ENCODE data around the gene IMP4. TPM values are rescaled to one million over a fixed set of nuclear protein-coding genes. Genes with fewer than 3 reads are reported as not detected.

The IMP4 gene
- total RNA-seq, 1 donor = 55.6 TPM

DNA sequence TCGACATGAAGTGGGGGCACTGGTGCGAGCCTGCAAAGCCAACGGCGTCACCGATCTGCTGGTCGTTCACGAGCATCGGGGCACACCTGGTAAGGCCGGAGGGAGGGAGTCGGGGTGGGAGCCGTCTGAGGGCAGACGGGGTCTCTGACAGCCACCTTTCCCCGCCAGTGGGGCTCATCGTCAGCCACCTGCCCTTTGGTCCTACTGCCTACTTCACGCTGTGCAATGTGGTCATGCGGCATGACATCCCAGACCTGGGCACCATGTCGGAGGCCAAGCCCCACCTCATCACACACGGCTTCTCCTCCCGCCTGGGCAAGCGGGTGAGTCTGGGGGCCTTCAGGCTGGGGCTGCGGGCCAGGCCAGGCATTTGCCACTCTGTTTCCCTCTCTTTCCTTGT, 2.9 kb downstream of the IMP4 start:
- peaks cover 22% of the 10 kb centered on the region for H3K4me1 ChIP-seq (ENCODE audit: insufficient read depth, low read length)
- H3K9me3 ChIP-seq (ENCODE audit: low read depth, low read length) = no peaks in the 10 kb centered on the region
- H3K27me3 ChIP-seq (ENCODE audit: insufficient read depth, low read length) = no peaks in the 10 kb centered on the region
- no peak overlapping the region for H3K4me3 ChIP-seq (ENCODE audit: low read length)

- Histone ChIP-seq H3K9me3 (ENCODE audit: low read depth, low read length) (no peaks in the 10 kb centered on the region), H3K4me1 (ENCODE audit: insufficient read depth, low read length) (peaks cover 20% of the 10 kb centered on the region), H3K4me3 (ENCODE audit: low read length) (no peak overlapping the region), H3K27me3 (ENCODE audit: insufficient read depth, low read length) (no peaks in the 10 kb centered on the region)
These were observed 3.5 kb downstream of the IMP4 start for GRCh38 chr2:130346041-130346740.

DNA sequence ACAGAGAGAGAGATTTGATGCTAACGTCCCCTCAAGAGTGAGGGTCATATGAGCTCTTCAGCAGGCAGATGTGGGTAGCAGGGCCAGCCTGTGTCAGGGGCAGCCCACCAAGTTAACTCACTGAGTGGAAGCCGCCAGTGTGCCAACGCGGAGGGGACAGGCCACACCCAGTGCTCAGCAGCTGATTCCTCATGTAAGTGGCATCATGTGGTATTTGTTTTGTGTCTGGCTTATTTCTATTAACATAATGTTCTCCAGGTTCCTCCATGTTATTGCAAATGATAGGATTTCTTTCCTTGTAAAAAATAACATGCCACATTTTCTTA, 4.0 kb downstream of the IMP4 start:
- H3K9me3 ChIP-seq (ENCODE audit: low read depth, low read length) = no peaks in the 10 kb centered on the region
- no peaks in the 10 kb centered on the region for H3K27me3 ChIP-seq (ENCODE audit: insufficient read depth, low read length)
- H3K4me3 ChIP-seq (ENCODE audit: low read length) = no peak overlapping the region
- peaks cover 16% of the 10 kb centered on the region for H3K4me1 ChIP-seq (ENCODE audit: insufficient read depth, low read length)

DNA sequence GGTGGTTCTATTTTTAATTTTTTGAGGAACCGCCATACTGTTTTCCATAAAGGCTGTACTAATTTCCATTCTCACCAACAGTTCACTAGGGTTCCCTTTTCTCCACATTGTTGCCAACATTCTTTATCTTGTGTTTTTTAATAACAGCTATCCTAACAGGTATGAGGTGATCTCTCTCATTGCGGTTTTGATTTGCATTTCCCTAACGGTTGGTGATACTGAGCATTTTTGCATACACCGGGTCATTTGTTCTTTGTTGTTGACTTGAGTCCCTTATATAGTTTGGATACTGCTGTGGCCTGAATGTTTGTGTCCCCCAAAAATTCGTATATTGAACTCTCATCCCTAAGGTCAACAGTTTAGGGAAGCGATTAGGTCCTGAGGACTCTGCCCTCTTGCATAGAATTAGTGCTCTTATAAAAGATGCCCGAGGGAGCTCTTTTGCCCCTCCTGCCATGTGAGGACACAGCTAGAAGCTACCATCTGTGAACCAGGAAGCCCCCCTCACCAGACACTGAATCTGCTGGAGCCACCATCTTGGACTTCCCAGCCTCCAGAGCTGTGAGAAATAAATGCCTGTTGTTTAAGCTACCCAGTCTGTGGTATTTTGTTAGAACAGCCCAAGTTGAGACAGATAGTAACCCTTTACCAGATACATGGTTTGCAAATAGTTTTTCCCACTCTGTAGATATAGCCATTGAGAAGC, 4.7 kb downstream of the IMP4 start:
- no peaks in the 10 kb centered on the region for H3K9me3 ChIP-seq (ENCODE audit: low read depth, low read length)
- H3K27me3 ChIP-seq (ENCODE audit: insufficient read depth, low read length) = no peaks in the 10 kb centered on the region
- peaks cover 23% of the 10 kb centered on the region for H3K4me1 ChIP-seq (ENCODE audit: insufficient read depth, low read length)
- H3K4me3 ChIP-seq (ENCODE audit: low read length) = no peak overlapping the region

DNA sequence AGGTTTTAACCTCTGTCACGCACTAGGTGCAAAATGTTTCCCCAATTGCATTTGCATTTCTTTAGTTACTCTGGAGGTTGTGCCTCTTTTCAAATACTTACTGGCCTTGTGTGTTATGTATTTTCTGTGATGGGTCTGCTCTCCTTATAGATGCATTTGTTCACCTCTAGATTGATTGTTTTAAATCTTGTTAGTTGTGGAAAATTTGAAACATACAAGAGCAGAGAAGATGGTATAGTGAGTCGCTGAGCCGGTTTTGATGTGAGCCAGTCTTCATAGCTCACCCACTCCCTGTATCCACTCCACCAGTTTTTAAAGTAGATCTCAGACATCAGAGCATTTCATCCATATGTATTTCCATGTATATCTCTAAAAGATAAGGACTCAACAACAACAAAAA, 6.5 kb downstream of the IMP4 start:
- peaks cover 28% of the 10 kb centered on the region for H3K4me1 ChIP-seq (ENCODE audit: insufficient read depth, low read length)
- H3K4me3 ChIP-seq (ENCODE audit: low read length) = no peak overlapping the region
- no peaks in the 10 kb centered on the region for H3K27me3 ChIP-seq (ENCODE audit: insufficient read depth, low read length)
- H3K9me3 ChIP-seq (ENCODE audit: low read depth, low read length) = no peaks in the 10 kb centered on the region

- H3K4me3 ChIP-seq (ENCODE audit: low read length) = no peak overlapping the region
- H3K9me3 ChIP-seq (ENCODE audit: low read depth, low read length) = no peaks in the 10 kb centered on the region
- H3K4me1 ChIP-seq (ENCODE audit: insufficient read depth, low read length) = peaks cover 41% of the 10 kb centered on the region
- H3K27me3 ChIP-seq (ENCODE audit: insufficient read depth, low read length) = no peaks in the 10 kb centered on the region
These were observed 9.0 kb downstream of the IMP4 start for GRCh38 chr2:130351711-130352110.

GRCh38 chr2:130352237-130352636, 9.5 kb downstream of the IMP4 start:
- peaks cover 45% of the 10 kb centered on the region for H3K4me1 ChIP-seq (ENCODE audit: insufficient read depth, low read length)
- H3K9me3 ChIP-seq (ENCODE audit: low read depth, low read length) = no peaks in the 10 kb centered on the region
- no peaks in the 10 kb centered on the region for H3K27me3 ChIP-seq (ENCODE audit: insufficient read depth, low read length)
- H3K4me3 ChIP-seq (ENCODE audit: low read length) = no peak overlapping the region

GRCh38 chr2:130353291-130354138, 10.8 kb downstream of the IMP4 start:
- Histone ChIP-seq H3K9me3 (ENCODE audit: low read depth, low read length) (no peaks in the 10 kb centered on the region), H3K27me3 (ENCODE audit: insufficient read depth, low read length) (no peaks in the 10 kb centered on the region), H3K4me1 (ENCODE audit: insufficient read depth, low read length) (peaks cover 45% of the 10 kb centered on the region), H3K4me3 (ENCODE audit: low read length) (no peak overlapping the region)

DNA sequence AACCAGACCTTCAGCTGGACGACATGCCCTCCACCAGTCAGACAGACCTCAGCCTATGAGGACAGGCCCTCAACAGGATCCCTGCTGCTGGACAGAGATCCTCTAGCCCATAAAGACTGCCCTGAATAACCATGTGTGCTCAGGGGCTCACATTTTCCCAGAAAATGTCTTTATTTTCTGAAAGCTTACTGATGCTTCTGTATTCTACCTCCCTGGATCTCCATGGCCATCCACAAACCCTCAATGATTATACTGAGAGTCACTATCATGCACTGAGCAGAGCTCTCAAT, 11.4 kb downstream of the IMP4 start:
- no peaks in the 10 kb centered on the region for H3K27me3 ChIP-seq (ENCODE audit: insufficient read depth, low read length)
- peaks cover 45% of the 10 kb centered on the region for H3K4me1 ChIP-seq (ENCODE audit: insufficient read depth, low read length)
- H3K4me3 ChIP-seq (ENCODE audit: low read length) = no peak overlapping the region
- H3K9me3 ChIP-seq (ENCODE audit: low read depth, low read length) = no peaks in the 10 kb centered on the region

DNA sequence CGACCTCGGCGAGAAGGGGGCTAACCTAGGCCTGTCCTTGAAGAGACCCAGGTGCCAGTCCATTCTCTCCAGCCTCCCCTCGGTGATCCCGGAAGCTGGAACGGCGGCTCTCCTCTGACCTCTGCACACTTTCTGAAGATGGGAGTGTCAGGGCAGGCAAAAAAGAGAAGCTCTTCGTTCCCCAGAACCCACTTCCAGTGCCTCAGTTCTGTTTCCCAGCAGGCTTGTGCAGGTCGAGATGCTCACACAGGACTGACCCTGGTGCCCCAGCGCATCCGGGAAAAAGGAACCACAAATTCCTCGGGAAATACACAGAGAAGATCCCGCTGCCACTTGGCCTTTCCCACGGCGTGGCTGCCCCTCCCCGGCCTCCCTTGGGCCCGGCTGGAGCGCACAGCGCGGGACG, 12.5 kb downstream of the IMP4 start:
- H3K4me1 ChIP-seq (ENCODE audit: insufficient read depth, low read length) = peaks cover 45% of the 10 kb centered on the region
- peak overlapping the region; percentile 62 for H3K4me3 ChIP-seq (ENCODE audit: low read length)
- H3K9me3 ChIP-seq (ENCODE audit: low read depth, low read length) = no peaks in the 10 kb centered on the region

DNA sequence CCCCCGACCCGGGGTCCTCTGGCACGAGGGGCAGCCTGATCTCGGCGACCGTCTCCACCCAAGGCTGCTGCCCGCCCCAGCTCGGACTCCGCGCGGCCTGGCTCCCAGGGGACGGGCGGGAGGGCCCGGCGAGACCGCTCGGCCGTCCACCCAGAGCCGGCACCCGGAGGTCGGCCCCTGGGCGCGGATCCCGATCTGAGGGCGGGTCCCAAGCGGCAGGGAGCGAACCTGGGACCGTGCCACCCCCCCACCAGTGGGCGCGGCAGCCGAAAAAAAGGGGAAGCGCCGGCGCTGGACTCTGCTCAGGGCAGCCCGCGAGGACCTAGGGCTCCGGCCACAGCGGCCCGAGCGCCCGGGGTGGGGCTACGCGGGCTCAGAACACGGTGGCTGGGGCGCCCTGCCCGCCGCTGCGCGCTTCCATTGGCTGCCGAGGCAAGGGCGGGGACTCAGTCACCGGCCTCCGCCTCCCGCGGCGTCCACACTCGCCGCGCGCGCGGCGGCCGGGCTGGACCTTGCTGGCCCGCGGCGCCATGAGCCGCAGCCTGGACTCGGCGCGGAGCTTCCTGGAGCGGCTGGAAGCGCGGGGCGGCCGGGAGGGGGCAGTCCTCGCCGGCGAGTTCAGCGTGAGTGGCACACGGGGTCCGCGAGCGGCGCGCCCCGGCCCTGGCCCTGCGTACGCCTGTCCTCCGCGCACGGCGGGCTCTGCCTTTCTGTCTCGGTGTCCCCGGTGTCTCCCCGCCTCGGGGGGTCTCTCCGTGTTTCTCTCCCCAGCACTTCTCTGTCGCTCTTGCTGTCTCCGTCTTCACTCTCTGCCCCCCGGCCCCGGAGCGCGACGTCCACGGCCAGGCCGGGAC, 13.1 kb downstream of the IMP4 start, which contains the start of gene PTPN18:
Gene PTPN18, plus strand, starts transcription at position 479 of the 854 bp plus-strand sequence. Its CDS starts 52 bp downstream, at position 531.
- peaks cover 45% of the 10 kb centered on the region for H3K4me1 ChIP-seq (ENCODE audit: insufficient read depth, low read length)
- H3K27me3 ChIP-seq (ENCODE audit: insufficient read depth, low read length) = no peaks in the 10 kb centered on the region
- no peaks in the 10 kb centered on the region for H3K9me3 ChIP-seq (ENCODE audit: low read depth, low read length)
- peak within 1 kb of the TSS; percentile 62 for H3K4me3 ChIP-seq (ENCODE audit: low read length)

More for the DNA sequence above, 12.5 kb downstream of the IMP4 start:
- H3K27me3 ChIP-seq (ENCODE audit: insufficient read depth, low read length) = no peaks in the 10 kb centered on the region

- H3K27me3 ChIP-seq (ENCODE audit: insufficient read depth, low read length) = no peaks in the 10 kb centered on the region
- H3K4me3 ChIP-seq (ENCODE audit: low read length) = no peak overlapping the region
- no peaks in the 10 kb centered on the region for H3K9me3 ChIP-seq (ENCODE audit: low read depth, low read length)
- H3K4me1 ChIP-seq (ENCODE audit: insufficient read depth, low read length) = peaks cover 34% of the 10 kb centered on the region
These were observed 15.2 kb downstream of the IMP4 start for GRCh38 chr2:130357864-130358263.

DNA sequence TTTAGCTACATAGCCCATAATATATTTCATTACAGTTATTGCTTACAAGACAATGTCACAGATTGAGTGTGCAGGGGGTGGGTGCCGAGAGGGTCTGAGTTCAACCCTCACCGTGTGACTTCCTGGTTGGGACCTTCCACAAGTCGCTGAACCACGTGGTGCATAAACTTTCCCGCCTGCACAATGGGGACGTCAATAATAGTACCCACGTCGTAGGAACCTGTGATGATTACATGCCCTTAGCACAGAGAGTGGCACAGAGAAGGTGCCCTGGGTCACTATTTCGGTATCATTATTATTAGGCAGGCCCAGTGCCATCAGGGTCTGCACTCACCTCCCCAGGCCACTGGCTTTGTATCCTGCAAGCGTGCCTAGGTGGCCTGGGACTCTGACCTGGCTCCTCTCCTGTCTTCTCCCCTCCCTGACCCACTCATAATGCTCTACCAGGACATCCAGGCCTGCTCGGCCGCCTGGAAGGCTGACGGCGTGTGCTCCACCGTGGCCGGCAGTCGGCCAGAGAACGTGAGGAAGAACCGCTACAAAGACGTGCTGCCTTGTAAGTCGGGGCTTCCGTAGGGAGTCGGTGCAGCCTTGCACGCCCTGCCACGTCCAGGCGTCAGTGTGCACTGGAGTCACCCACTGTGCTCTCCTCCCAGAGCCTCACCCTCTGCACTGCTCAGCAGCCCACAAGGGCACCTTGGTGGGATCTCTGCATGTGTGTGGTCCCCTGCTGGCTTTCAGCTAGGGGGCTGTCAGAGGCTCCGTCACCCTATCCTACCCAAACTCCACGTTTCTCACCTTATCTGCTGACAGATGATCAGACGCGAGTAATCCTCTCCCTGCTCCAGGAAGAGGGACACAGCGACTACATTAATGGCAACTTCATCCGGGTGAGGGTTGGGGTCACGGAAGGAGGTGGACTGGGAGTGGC, 16.0 kb downstream of the IMP4 start:
- H3K27me3 ChIP-seq (ENCODE audit: insufficient read depth, low read length) = no peaks in the 10 kb centered on the region
- no peaks in the 10 kb centered on the region for H3K9me3 ChIP-seq (ENCODE audit: low read depth, low read length)
- H3K4me1 ChIP-seq (ENCODE audit: insufficient read depth, low read length) = peaks cover 26% of the 10 kb centered on the region
- no peak overlapping the region for H3K4me3 ChIP-seq (ENCODE audit: low read length)

GRCh38 chr2:130359466-130359865, 16.8 kb downstream of the IMP4 start:
- Histone ChIP-seq H3K4me1 (ENCODE audit: insufficient read depth, low read length) (peaks cover 18% of the 10 kb centered on the region), H3K27me3 (ENCODE audit: insufficient read depth, low read length) (no peaks in the 10 kb centered on the region), H3K9me3 (ENCODE audit: low read depth, low read length) (no peaks in the 10 kb centered on the region), H3K4me3 (ENCODE audit: low read length) (no peak overlapping the region)
